Tibial artery (tissue), 4 donors: ENCODE measurements around the gene GPATCH4.

Experiments used
- DNase-seq, 2 donors: peaks; one replicate each; pipeline ENCODE4 v3.0.0-alpha.2; 2019
- H3K27ac ChIP-seq, 2 donors: fragments of 200-600 bp; sonication (generic) in 1 of 2; 1 replicate in 1 of 2; 2 replicates in 1 of 2; pipeline ENCODE4 v1.5.1; 2018 to 2019; ENCODE audit warnings: mild to moderate bottlenecking in 1 of 2
- H3K27me3 ChIP-seq, 2 donors: fragments of 200-600 bp; sonication (generic) in 1 of 2; one replicate each; pipeline versions ENCODE4 v1.5.1 to v1.6.0; 2016 to 2019
- H3K36me3 ChIP-seq, 3 donors: fragments of 200-600 bp; sonication (generic) in 2 of 3; one replicate each; pipeline ENCODE4 v1.5.1; 2016 to 2019; ENCODE audit warnings: mild to moderate bottlenecking in 2 of 3
- H3K4me1 ChIP-seq, 4 donors: fragments of 200-600 bp; sonication (generic) in 2 of 4; 1 replicate in 3 of 4; 2 replicates in 1 of 4; pipeline ENCODE4 v1.5.1; 2016 to 2019
- H3K4me3 ChIP-seq, 2 donors: fragments of 200-600 bp; sonication (generic) in 1 of 2; 1 replicate in 1 of 2; 2 replicates in 1 of 2; pipeline ENCODE4 v1.5.1; 2018 to 2019; ENCODE audit warnings: mild to moderate bottlenecking in 2 of 2
- H3K9me3 ChIP-seq, 3 donors: fragments of 200-600 bp; sonication (generic) in 1 of 3; one replicate each; pipeline ENCODE4 v1.5.1; 2016 to 2019
- CTCF ChIP-seq, 2 experiments: fragments of 200-600 bp in 1 of 2; fragments of 450-650 bp in 1 of 2; IDR thresholded peaks; one replicate each; pipeline ENCODE4 v1.5.1; 2017 to 2019; ENCODE audit warnings: antibody characterized with exemption in 2 of 2, mild to moderate bottlenecking in 1 of 2, moderate library complexity in 1 of 2
- intact Hi-C: fragments of 100-400 bp; cut with DNase I; formaldehyde crosslinking; loops from one replicate; pipeline ENCODE4 v1.15.0; 2023; ENCODE audit warnings: low total_unique reads

GPATCH4 gene

GRCh38 chr1:156551869-156552268 is 49.4 kb downstream of the GPATCH4 start:
- no peak overlapping the region for H3K4me3 ChIP-seq
- H3K27ac ChIP-seq = no peak overlapping the region
- no peaks in the 10 kb centered on the region for H3K4me1 ChIP-seq
- H3K9me3 ChIP-seq = no peaks in the 10 kb centered on the region
- no peaks in the 10 kb centered on the region for H3K36me3 ChIP-seq
- TF ChIP-seq CTCF (IDR thresholded peaks at IDR 0.05) = no peak
- H3K27me3 ChIP-seq = no peaks in the 10 kb centered on the region
- intact Hi-C loops = no loop called here
- no peak for DNase-seq

GRCh38 chr1:156551066-156551643 is 50.1 kb downstream of the GPATCH4 start:
- H3K36me3 ChIP-seq = no peaks in the 10 kb centered on the region
- H3K27ac ChIP-seq = no peak overlapping the region
- intact Hi-C loops = no loop called here
- TF ChIP-seq CTCF (IDR thresholded peaks at IDR 0.05) = no peak
- H3K4me1 ChIP-seq = no peaks in the 10 kb centered on the region
- no peak overlapping the region for H3K4me3 ChIP-seq
- H3K27me3 ChIP-seq = no peaks in the 10 kb centered on the region
- no peaks in the 10 kb centered on the region for H3K9me3 ChIP-seq
- DNase-seq = no peak

GRCh38 chr1:156550346-156550745 is 50.9 kb downstream of the GPATCH4 start:
- Histone ChIP-seq H3K9me3 (no peaks in the 10 kb centered on the region), H3K27me3 (no peaks in the 10 kb centered on the region), H3K27ac (no peak overlapping the region), H3K4me1 (no peaks in the 10 kb centered on the region), H3K4me3 (no peak overlapping the region), H3K36me3 (no peaks in the 10 kb centered on the region)
- TF ChIP-seq CTCF (IDR thresholded peaks at IDR 0.05) = no peak
- intact Hi-C loops = no loop called here
- no peak for DNase-seq

GRCh38 chr1:156549831-156550230 is 51.4 kb downstream of the GPATCH4 start:
- Histone ChIP-seq H3K9me3 (no peaks in the 10 kb centered on the region), H3K27me3 (no peaks in the 10 kb centered on the region), H3K27ac (no peak overlapping the region), H3K36me3 (no peaks in the 10 kb centered on the region), H3K4me1 (no peaks in the 10 kb centered on the region), H3K4me3 (no peak overlapping the region)
- intact Hi-C loops = no loop called here
- no peak for DNase-seq
- no peak for TF ChIP-seq CTCF (IDR thresholded peaks at IDR 0.05)

GRCh38 chr1:156549390-156549789 is 51.9 kb downstream of the GPATCH4 start:
- no peak for TF ChIP-seq CTCF (IDR thresholded peaks at IDR 0.05)
- Histone ChIP-seq H3K36me3 (no peaks in the 10 kb centered on the region), H3K27me3 (no peaks in the 10 kb centered on the region), H3K27ac (no peak overlapping the region), H3K4me3 (no peak overlapping the region), H3K4me1 (no peaks in the 10 kb centered on the region), H3K9me3 (no peaks in the 10 kb centered on the region)
- intact Hi-C loops = no loop called here
- DNase-seq = no peak

GRCh38 chr1:156547982-156548381 is 53.3 kb downstream of the GPATCH4 start:
- no peaks in the 10 kb centered on the region for H3K9me3 ChIP-seq
- no peaks in the 10 kb centered on the region for H3K36me3 ChIP-seq
- no peaks in the 10 kb centered on the region for H3K4me1 ChIP-seq
- intact Hi-C loops = no loop called here
- TF ChIP-seq CTCF (IDR thresholded peaks at IDR 0.05) = no peak
- no peak for DNase-seq
- H3K27ac ChIP-seq = no peak overlapping the region
- H3K27me3 ChIP-seq = no peaks in the 10 kb centered on the region
- no peak overlapping the region for H3K4me3 ChIP-seq
